Epithelial cell of prostate (primary cell): ENCODE data around the gene FSTL4.

Experiments
- DNase-seq: peaks from one replicate; pipeline ENCODE4 v3.0.0-alpha.2; 2011; ENCODE audit warnings: low read depth, low spot score
- H3K27ac ChIP-seq: fragments of 450-650 bp; 2 replicates; pipeline ENCODE4 v1.5.1; 2017; ENCODE audit warnings: mild to moderate bottlenecking

The FSTL4 gene

DNA sequence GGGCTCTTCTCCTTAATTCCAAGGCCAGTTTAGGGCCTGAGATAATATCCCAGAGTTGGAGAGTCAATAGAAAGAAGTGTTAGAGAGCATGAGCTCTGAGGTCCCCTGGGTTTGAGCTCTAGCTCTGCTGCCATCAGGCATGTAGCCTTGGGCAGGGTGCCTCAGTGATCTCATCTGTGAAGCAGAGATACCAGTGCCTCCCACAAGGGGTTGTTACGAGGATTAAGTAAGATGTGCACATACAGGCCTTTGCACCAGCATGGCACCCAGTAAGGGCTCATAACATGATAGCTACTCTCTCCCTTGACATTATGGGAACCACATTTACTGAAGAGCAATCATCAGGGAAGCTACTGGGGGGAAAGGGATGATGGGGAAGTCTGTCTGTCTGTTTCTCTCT lies 294.8 kb downstream of the FSTL4 start:
- H3K27ac ChIP-seq: no peak overlapping the region
- no peak for DNase-seq

DNA sequence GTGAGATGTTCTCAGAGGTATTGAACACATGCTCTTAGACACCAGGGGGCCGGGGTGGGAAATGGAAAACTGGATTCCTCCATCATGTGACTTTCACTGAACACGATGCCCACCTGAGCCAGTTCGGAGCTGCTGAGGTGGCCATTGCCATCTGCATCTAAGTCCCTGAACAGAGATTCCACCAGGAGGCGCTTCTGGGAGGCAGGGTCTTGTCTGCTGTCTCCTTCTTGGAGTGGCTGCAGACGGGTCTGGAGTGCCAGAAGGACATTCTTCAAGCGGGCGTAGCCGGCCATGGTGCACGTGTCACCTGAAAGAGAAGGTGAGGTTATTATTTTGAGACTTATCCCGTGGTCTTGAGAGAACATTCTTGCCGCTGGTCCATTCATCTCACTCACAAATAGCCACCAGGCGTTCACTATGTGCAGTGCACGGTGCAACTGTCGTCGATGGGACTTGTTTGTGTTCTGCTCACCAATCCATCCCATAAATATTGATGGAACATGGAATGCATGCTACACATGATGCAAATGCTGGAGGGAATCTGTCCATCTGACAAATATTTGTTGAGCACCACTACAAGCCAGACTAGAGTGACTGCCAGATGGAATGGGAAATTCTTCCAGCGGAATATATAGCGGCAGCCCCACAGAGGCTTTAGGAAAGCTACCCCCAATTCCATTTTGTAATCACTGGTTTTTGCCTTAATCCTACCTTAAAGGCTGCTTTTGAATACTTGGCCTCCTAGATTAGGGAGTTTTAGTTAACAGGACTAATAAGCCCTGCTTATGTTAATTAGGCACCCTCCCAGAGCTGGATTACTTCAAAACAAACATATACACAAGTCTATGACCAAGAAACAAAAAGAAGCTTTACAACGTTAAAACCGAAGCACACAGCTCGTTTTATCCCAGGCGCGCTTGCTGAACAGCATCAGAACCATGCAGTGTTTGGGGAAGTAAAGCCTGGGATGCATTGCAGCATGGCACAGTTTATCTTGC lies 295.7 kb downstream of the FSTL4 start:
- no peak overlapping the region for H3K27ac ChIP-seq
- no peak for DNase-seq

DNA sequence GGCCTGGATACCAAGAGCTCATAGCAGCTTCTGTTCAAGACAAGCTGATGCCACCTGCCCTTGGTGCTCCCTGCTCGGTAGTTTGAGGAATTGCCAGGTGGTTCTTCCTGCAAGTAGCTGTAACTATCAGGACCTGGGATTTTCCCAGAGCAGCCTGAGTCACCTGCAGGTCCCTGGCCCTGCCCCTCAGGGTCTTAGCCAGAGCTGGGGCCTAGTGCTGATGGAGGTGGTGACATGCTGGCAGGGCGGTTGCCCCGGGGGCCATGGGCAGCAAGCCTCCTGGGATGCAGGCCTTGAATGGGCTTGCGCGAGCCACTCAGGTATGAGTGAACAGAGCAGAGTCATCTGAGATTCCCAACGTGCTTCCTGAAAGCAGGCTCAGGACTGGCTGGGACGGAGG lies 298.3 kb downstream of the FSTL4 start:
- DNase-seq: no peak
- H3K27ac ChIP-seq: no peak overlapping the region

DNA sequence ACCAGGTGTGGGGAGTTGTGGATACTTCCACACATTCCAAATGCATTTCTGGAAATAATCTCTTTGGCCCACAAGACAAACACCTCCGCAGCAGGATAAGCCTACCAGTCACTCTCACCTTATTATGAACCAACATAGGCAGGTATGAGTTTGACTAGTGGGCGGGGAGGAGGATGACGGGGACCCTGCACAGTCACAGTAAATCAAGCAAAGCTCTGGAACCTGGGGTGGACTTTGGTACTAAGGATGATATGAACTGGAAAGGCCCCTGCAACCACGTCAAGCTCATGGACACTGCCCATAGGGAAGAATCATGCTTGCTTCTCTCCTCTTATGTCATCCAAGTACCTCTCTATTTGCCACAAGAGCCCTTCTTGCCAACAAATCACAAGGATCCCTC lies 301.2 kb downstream of the FSTL4 start:
- H3K27ac ChIP-seq: no peak overlapping the region
- no peak for DNase-seq

DNA sequence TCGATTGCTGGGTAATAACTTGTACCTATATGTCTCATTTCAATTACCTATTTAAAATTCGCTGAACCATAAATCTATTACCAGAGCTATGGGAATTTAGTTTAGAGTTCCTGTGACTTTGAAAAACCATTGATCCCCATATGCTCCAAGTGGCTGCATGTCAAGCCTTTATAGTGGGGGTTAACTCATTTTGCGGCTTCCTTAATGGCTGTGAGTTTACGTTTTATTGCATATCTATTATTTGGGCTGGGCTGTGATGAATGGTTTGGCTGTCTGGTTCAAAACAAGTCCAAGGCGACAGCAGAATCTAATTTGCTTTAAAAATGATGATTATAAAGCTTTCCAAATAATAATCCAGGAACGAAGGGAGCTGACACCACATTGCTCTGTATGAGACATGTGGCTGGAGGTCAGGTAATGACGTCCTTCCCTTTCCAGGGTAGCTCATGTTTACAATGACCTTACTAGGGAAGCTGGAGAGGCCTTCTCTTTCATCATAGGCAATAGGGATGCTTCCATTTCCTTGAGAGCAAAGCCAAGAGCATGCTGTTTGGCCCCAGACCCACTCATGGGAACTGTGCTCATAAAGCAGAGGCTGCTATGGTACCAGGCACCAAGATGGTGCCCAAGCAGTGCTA lies 302.2 kb downstream of the FSTL4 start:
- no peak for DNase-seq
- no peak overlapping the region for H3K27ac ChIP-seq

DNA sequence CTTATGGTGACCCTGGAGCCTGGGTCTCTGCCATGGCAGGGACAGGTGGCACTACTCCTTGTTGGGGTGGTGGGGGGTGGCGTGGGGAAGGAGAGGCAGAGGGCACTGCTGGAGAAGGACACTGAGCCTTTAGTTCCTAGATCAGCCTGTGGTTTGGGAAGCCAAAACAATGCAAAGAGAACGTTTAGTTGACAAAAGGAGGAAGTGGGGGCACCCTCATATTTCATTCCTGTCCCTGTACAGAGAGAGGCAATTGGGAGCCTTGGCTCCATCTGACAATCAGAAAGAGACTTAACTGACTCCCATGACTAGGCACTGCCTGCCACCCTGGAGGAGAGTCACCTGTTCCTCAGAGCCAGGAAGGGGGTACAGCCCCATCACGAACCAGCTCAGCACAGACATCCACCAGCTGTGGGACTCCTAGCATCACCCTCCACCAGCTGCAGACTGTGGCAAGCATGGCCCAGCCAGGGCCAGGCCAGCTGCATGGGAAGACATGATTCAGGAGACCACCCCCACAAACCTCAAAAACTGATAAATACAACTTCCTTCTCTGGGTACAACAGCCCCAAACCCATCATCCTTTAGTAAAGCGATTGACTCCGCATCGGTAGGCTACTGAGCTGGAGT lies 303.1 kb downstream of the FSTL4 start:
- no peak overlapping the region for H3K27ac ChIP-seq
- DNase-seq: no peak

DNA sequence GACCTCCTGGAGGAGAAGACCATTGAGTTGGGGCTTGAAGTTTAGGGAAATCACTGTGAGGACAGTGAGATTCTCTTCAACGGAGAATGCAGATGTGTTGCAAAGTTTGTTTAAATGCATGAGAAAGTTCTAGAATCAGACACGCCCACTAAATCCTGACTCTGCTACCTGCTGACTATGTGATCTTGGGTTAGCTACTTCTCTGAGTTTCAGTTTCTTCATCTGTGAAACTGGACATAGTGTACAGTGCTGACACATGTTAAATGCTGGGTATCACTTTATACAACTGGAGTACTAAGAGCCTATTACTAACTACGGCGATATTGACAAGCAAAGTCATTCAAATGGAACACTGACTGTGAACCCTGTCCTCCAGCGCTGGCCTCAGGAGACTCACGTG lies 305.1 kb downstream of the FSTL4 start:
- peak; percentile 22 for DNase-seq
- no peak overlapping the region for H3K27ac ChIP-seq

DNA sequence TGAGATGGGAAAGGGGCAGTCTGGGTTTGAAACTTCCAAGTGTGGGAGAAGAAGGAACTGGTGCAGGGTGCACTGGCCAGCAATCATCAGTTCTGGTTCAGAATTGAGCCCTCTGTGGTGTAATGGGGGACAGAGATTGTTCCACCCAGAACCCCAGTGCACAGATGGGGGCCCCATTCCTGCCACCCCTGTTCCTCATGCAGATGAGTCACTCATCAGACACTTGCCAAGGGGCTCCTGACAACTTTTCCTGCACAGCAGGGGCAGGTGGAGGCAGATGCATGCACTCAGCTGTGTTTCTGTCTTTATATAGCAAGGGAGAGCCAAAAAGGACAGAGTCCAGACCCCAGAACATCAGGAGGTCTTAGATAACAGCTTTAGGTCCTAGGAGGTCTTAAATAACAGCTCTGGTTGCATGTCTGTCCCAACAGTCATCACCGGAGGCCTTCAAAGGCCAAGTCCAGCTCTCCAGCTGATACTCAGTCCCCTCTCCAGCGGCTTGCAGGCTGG lies 307.6 kb downstream of the FSTL4 start:
- no peak overlapping the region for H3K27ac ChIP-seq
- DNase-seq: no peak

DNA sequence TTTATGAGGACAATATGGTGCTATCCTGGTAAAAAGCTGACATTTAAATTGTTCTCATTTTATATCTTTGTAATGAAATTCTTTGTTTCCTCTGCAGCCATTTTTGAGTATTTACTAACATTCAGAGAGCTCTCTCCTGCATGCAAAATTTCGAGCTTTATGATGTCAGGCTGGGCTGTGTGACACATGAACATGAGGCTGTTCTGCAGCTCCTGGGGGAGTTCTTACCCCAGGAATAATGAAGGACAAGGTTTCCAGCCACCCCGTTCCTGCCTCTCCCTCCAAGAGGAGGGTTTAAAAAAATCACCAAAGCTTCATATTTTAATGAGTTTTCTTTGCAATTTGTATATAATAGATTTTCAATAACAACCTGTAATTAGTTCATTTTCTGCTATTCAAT lies 308.2 kb downstream of the FSTL4 start:
- no peak for DNase-seq
- H3K27ac ChIP-seq: no peak overlapping the region

DNA sequence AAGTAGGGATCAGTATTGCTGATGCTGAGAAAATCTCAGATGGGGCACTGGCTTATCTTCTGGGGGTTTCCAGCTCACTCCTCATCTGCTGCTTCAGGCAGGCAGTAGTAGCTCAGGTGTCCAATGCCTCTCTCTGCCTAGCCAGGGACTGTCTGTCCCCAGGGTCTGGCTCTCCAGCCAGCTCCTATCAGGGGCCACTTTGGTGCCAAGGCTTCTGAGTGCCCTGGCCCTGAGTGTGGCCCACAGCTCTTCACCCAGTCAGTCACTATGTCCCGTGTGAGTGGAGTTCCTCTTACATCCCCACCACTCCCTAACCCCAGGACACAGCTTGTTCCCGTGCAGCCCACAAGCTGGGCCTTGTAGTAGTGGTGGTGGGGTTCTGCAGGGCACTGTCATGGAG lies 309.0 kb downstream of the FSTL4 start:
- no peak overlapping the region for H3K27ac ChIP-seq
- no peak for DNase-seq

DNA sequence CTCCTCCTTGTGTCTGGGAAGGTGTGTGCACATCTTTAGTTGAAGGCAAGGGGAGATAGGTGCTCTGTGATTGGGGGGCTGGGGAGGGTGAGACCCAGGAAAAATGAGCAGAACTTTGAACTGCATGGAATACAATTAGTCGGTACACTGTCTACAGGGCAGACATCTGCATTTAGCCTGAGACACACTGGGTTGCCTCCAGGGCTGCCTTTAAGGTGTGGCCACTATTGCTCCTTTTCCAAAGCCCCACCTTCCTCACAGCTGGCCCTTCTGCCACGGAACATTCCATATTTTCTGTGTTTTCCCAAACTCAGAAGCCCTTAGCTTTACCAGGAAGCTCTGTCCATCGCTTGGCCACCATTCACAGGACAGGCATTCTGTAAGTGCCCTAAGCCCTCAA lies 312.6 kb downstream of the FSTL4 start:
- DNase-seq: no peak
- H3K27ac ChIP-seq: no peak overlapping the region

DNA sequence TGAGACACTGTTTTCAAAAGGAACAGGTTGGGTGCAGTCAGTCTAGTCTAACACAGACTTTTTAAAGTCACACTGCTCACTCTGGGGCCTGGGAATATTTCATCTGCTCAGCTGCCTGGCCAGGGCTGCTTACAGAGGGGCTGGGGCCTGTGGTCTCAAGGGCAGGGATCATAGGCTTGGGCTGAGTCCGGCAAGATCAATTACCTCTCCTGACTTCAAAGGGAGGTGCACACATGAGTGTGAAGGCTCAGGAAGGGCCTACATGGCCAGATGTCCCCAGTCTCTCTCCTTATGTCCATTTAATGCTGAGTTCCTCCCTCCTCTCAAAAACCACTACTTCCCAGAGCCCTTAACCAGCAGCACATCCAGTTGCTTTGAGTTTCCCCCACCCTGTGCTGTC lies 313.3 kb downstream of the FSTL4 start:
- no peak overlapping the region for H3K27ac ChIP-seq
- DNase-seq: no peak

DNA sequence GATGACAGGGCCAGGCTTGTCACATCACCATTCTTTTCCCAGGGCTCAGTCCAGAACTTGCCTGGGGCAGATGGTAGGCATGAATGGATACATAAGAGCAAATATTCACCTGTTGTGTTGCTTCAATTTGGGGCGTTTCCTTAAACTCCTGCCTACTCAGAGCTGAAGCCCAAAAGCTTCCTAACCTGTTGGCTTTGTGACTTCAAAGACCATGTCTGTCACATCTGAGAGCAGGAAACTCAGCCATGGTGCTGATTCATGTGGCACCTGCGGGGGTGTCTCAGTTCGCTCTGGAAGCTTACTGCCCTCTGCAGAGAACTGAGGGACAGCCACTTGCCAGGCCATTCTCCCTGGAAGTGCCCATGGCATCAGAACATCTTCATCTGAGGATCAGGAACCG lies 313.9 kb downstream of the FSTL4 start:
- DNase-seq: no peak
- no peak overlapping the region for H3K27ac ChIP-seq

DNA sequence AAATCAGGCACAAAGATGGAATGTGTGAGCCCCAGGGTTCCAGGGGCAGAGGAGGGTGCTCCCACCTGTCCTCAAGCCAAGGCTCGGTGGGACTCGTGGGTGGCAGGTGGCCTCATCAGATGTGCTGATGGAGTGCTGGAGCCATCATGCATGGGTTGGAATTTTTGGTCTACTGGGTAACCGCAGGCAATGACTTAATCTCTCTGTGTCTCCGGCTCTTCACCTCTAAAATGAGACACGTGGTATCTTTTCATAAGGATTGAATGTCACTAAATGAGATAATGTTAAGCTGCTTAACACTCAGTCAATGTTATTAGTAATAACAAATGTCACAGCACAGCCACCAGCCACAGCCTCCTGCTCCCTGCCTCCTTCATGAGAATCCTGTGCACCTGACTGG lies 315.0 kb downstream of the FSTL4 start:
- H3K27ac ChIP-seq: no peak overlapping the region
- no peak for DNase-seq

DNA sequence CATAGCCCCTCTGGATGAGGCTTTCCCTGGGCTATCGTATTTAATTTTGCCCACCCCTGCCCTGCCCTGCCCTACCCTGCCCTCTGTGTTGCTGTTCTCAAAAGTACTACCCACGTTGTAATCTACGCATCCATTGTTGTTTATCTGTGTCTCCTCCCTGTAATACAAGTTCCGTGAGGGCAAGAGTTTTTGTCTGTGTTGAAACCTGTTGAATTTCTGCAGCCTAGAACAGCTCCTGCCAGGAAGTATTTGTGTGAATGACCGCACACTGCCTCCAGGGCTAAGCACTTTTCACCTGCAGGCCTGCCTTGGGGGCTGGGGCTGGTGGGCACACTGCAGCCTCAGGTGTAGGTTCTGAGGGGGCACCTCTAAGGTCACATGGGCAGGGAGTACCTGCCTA lies 315.7 kb downstream of the FSTL4 start:
- no peak overlapping the region for H3K27ac ChIP-seq
- no peak for DNase-seq

DNA sequence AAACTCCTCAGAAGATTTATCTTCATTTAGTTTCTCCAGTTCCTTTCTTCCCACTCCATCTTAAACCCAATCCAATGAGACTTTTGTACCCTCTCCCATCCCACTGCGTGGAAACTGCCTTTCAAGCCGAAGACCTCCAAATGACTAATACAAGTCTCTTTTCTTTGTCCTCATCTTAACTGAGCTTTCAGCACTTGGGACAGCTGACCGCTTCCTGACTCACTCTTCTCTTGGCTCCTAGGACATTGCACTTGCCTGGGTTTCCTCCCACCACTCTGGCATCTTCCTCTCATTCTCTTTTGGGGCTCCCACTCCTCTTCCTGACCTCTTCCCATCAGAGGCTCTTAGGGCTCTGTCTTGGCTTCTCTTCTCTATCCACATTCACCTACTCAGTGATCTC lies 316.8 kb downstream of the FSTL4 start:
- no peak for DNase-seq
- no peak overlapping the region for H3K27ac ChIP-seq

DNA sequence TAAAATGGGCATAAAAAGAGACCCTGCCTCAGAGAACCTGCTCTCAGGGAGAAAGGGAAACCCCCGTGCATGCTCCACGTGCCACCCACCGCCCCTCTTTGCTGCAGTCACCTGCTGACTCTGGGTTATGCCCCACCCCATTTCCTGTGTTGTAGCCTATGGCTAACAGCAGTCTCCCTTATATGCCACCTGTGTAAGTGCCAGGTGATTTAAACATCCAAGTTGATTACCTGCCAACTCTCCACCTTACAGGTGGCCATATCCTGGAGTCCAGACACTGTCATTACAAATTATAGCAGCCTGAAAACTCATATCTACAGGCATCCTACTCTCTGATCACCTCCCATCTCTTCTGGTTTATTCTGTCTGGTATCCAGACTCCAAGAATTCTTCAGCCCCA lies 318.0 kb downstream of the FSTL4 start:
- no peak overlapping the region for H3K27ac ChIP-seq
- no peak for DNase-seq

DNA sequence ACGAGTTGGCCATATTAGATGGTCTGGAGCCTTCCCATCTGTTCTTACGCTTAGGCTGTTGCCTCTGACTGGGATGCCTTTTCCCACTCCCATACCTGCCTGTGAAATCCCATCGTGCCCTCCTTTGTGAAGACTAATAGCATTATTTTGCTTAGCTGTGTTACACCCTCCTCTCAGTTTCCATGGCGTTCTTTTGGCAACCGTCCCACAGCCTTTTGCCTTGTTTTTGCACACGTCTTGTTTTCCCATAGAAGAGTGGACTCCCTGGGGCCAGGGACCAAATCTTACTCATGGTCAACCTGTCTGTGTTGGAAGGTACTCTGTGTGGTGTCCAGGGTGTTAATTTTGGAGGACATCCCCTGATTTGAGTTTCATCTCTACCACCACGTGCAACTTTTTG lies 318.4 kb downstream of the FSTL4 start:
- H3K27ac ChIP-seq: no peak overlapping the region
- DNase-seq: no peak

DNA sequence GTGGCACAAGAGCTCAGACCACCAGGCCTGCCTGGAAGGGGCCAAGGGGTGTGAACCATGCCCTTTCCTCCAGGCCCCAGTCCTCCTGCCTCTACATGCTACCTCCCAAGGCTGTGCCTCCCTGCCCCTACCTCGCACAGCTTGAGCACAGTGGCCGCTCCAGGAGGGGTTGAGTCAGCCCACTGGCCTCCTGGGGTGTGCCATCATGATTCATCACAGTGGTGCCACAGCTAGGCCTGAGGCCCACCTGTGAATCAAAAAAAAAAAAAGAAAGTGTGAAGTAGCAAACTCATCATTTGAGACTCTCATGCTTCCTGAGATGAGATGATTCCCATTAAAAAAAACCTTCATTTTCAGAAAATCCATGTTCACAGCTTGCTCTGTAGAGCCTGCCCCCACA lies 320.0 kb downstream of the FSTL4 start:
- DNase-seq: peak; percentile 73
- H3K27ac ChIP-seq: no peak overlapping the region

DNA sequence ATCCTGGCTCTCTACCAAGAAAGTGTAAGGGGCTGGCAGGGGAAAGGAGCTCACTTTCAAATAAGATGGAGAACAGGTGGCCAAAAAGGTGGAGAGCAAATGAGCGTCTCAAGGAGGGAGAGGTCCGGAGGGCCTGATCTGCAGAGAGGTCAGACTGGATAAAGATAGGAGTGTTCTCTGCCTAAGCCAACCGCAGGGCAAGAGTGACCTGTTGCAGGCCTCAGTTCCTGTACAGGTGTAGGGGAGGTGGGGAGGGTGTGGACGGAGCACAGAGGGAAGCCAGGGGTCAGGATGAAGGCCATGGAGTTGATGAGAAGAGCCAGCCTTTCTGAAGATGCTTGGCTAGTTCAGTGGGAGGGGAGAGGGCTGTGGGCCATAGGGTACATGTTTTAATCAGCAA lies 320.8 kb downstream of the FSTL4 start:
- no peak for DNase-seq
- no peak overlapping the region for H3K27ac ChIP-seq

DNA sequence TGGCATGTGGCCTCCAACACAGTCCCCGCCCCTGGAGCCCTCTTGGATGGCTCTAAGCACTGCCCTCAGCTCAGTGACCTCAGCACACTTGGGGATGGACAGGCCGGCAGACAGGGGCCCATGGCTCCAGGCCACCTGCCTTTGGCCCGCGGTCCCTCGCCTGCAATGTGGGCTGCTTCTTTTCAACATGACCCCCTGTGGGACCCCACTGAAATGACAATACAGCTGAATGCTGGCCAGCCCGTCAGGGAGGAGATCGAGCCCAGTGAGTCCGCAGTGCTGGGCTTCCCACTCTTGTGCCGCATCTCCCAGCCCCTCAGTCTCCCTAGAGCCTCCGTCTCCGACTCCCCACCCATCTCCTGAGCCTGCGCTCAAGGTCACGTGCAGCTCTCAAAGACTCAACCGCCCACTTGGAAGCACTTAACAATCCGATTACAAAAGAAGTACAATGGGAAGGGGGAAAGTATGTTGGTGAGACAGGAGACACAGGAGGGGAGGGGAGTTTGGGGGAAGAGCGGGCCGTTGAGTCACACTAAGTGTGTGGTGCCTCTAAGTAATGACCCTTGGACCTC lies 321.6 kb downstream of the FSTL4 start:
- H3K27ac ChIP-seq: no peak overlapping the region
- no peak for DNase-seq
